Esophagus muscularis mucosa (tissue), 3 donors: Measurements from ENCODE around the gene FOXN1.

Source experiments
- POLR2A ChIP-seq: fragments of 450-650 bp; IDR thresholded peaks from one replicate; pipeline ENCODE4 v1.6.1; 2017; ENCODE audit warnings: antibody characterized with exemption, moderate library complexity, mild to moderate bottlenecking, low read depth
- TF ChIP-seq, protein P1 (sequence below), 3 experiments: fragments of 200-600 bp in 2 of 3; fragments of 450-650 bp in 1 of 3; sonication (generic) in 2 of 3; IDR thresholded peaks; one replicate each; pipeline ENCODE4 v1.5.1; 2017 to 2019; ENCODE audit warnings: antibody characterized with exemption in 3 of 3, mild to moderate bottlenecking in 2 of 3, moderate library complexity in 1 of 3

DNA sequence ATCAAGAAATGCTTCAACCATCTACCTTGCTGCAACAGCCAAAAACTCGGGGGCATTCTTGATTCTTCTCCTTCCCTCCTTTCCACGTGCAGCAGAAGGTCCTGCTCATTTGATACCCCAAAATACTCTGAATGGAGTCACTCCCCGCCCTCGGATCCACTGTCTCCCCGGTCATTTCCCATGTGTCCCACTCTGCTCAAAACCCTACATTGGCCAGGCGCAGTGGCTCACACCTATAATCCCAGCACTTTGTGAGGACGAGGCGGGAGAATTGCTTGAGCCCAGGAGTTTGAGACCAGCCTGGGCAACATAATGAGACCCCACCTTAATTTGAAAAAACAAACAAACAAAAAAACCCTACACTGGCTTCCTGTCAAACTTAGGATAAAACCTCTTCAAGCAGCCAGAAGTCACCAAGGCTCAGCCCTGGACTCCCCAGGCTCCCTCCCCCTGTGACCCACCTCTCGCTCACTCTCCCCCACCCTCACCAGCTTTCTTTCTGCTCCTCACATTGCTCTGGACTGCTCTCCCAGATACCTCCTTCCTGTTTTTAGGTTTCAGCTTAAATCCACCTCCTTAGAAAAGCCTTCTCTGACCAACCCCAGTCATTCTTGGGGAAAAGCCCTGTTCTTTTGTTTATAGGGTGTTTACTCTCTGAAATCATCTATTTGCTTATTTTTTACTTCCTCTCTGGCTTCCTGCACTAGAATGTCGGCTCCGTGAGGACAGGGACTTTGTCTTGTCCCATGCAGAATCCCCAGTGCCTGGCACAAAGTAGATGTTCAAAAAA, 29.9 kb upstream of the FOXN1 start:
- TF ChIP-seq POLR2A, result no peak
- TF ChIP-seq, protein P1, sequence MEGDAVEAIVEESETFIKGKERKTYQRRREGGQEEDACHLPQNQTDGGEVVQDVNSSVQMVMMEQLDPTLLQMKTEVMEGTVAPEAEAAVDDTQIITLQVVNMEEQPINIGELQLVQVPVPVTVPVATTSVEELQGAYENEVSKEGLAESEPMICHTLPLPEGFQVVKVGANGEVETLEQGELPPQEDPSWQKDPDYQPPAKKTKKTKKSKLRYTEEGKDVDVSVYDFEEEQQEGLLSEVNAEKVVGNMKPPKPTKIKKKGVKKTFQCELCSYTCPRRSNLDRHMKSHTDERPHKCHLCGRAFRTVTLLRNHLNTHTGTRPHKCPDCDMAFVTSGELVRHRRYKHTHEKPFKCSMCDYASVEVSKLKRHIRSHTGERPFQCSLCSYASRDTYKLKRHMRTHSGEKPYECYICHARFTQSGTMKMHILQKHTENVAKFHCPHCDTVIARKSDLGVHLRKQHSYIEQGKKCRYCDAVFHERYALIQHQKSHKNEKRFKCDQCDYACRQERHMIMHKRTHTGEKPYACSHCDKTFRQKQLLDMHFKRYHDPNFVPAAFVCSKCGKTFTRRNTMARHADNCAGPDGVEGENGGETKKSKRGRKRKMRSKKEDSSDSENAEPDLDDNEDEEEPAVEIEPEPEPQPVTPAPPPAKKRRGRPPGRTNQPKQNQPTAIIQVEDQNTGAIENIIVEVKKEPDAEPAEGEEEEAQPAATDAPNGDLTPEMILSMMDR (IDR thresholded peaks at IDR 0.05), result no peak
